HG02970 (cell line): Measurements from ENCODE around the gene NISCH.

ENCODE experiments used
- ATAC-seq: cut with Tn5 transposase; IDR thresholded peaks from one replicate; pipeline ENCODE4 v1.9.1; 2021; ENCODE audit warnings: mild to moderate bottlenecking, moderate library complexity, moderate number of reproducible peaks; ENCODE audit not compliant: unreplicated experiment, low FRiP score

NISCH gene

GRCh38 chr3:52446631-52447511 is 8.5 kb upstream of the NISCH start:
- ATAC-seq: no peak

- ATAC-seq: no peak
Observed at GRCh38 chr3:52447512-52448355, 7.7 kb upstream of the NISCH start.

GRCh38 chr3:52450489-52451236 is 4.7 kb upstream of the NISCH start:
- ATAC-seq: no peak

- ATAC-seq: no peak
Observed at GRCh38 chr3:52451237-52452083, 3.9 kb upstream of the NISCH start.

GRCh38 chr3:52452126-52452525 is 3.3 kb upstream of the NISCH start:
- ATAC-seq: no peak

GRCh38 chr3:52452570-52453221 is 2.7 kb upstream of the NISCH start:
- ATAC-seq: no peak

- no peak for ATAC-seq
Observed at GRCh38 chr3:52453496-52454249, 1.7 kb upstream of the NISCH start, which contains the start of gene TNNC1. Gene TNNC1 (minus strand): TSS chr3:52454041. CDS start chr3:52454015, 26 bp downstream.

- ATAC-seq: no peak
Observed at GRCh38 chr3:52454250-52454937, 1.0 kb upstream of the NISCH start.

GRCh38 chr3:52454938-52455282 is 494 bp upstream of the NISCH start:
- ATAC-seq: peak; percentile 15

- ATAC-seq: no peak
Observed at GRCh38 chr3:52456169-52456799, 880 bp downstream of the NISCH start.

- no peak for ATAC-seq
Observed at GRCh38 chr3:52456800-52457183, 1.4 kb downstream of the NISCH start.

- ATAC-seq: no peak
Observed at GRCh38 chr3:52458031-52458760, 2.8 kb downstream of the NISCH start.

- ATAC-seq: no peak
Observed at GRCh38 chr3:52458770-52459545, 3.6 kb downstream of the NISCH start.

GRCh38 chr3:52461874-52462273 is 6.5 kb downstream of the NISCH start:
- ATAC-seq: no peak

GRCh38 chr3:52463416-52463815 is 8.0 kb downstream of the NISCH start:
- no peak for ATAC-seq

- ATAC-seq: no peak
Observed at GRCh38 chr3:52468336-52468735, 12.9 kb downstream of the NISCH start.
